ENCODE results near the gene GOLGA6C. TPM values are rescaled to one million over a fixed set of nuclear protein-coding genes. Genes with fewer than 3 reads are reported as not detected.

The GOLGA6C gene
- total and polyA plus RNA-seq, 9 donors, result not detected

DNA sequence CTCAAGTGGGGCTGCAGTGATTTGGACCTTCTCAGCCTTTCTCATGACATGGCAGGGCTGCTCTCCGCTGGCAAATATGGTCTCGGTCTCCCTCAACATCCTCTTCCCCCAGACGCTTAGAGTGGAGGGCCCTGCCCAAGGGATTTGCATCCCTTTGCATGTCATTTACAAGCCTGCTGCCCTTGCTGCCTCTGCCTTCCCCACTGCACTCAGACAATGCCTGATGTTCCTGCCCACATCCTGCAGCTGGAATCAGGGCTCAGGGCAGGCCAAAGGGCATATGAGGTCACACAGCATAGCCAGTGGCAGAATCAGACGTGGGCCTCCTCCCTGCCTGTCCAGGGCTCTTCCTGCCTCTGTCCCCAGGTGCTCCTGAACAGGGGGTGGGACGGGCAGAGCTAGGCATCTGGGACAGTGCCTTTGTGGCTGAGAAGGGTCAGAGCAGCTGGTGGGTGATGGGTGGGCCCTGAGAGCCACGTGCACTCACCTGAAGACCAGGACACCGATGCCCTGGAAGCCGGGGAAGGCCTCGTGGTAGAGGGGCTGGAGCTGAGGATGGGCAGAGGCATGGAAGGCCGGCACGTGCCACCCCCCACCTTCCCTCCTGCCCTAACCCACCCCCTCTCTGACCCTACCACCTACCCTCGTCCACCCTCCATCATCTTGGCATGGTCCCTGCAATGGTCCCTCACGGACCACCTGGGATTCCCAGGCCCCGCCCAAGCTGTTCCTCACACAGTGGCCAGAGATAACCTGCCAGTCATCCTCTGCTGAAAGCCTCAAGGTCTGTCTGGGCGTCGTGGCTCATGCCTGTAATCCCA, 27.4 kb upstream of the GOLGA6C start:
- DNase-seq, result no peak
- H3K4me1 ChIP-seq (ENCODE audit: insufficient read depth), result no peaks in the 10 kb centered on the region
- no peak overlapping the region for H3K4me3 ChIP-seq
- no peaks in the 10 kb centered on the region for H3K9me3 ChIP-seq
- intact Hi-C loops (cut with DNase I), result loop anchor here in 2 of 4 donors (10.0 kb wide), 2 partner anchors 84 to 94 kb away; no protein-coding TSS in a partner anchor
- no peaks in the 10 kb centered on the region for H3K27me3 ChIP-seq
- no peak overlapping the region for H3K27ac ChIP-seq
- no peaks in the 10 kb centered on the region for H3K36me3 ChIP-seq
- TF ChIP-seq EP300 (IDR thresholded peaks at IDR 0.05), result no peak
- TF ChIP-seq POLR2A (IDR thresholded peaks at IDR 0.05), result no peak
- TF ChIP-seq, protein P1, sequence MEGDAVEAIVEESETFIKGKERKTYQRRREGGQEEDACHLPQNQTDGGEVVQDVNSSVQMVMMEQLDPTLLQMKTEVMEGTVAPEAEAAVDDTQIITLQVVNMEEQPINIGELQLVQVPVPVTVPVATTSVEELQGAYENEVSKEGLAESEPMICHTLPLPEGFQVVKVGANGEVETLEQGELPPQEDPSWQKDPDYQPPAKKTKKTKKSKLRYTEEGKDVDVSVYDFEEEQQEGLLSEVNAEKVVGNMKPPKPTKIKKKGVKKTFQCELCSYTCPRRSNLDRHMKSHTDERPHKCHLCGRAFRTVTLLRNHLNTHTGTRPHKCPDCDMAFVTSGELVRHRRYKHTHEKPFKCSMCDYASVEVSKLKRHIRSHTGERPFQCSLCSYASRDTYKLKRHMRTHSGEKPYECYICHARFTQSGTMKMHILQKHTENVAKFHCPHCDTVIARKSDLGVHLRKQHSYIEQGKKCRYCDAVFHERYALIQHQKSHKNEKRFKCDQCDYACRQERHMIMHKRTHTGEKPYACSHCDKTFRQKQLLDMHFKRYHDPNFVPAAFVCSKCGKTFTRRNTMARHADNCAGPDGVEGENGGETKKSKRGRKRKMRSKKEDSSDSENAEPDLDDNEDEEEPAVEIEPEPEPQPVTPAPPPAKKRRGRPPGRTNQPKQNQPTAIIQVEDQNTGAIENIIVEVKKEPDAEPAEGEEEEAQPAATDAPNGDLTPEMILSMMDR (IDR thresholded peaks at IDR 0.05), result no peak
- WGBS, 3 donors, result 74 to 77% (median 74%) methylated on average over 16 of the region's 16 CpGs

DNA sequence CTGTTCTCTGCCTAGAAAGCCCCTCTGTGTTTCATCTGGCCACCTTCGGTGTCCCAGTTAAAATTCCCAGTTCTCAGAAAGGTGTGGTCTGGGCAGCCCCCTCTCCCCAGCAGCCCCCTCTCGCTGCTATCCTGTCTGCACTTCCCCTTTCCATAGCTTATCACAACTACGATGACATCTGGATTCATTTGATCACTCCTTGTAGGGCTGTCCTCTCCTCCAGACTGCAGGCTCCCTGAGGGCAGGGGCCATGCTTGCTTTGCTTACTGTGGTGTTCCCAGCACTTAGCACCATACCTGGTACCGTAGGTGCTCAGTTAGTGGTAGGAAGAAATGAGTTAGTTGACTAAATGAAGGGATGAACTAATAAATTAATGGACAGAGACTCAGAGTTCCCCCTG, 26.3 kb upstream of the GOLGA6C start:
- no peak for DNase-seq
- intact Hi-C loops (cut with DNase I), result loop anchor here in 2 of 4 donors (10.0 kb wide), 2 partner anchors 83 to 93 kb away; no protein-coding TSS in a partner anchor
- TF ChIP-seq POLR2A (IDR thresholded peaks at IDR 0.05) (no peak), EP300 (IDR thresholded peaks at IDR 0.05) (no peak)
- TF ChIP-seq, protein P1 (IDR thresholded peaks at IDR 0.05), result no peak
- Histone ChIP-seq H3K9me3 (no peaks in the 10 kb centered on the region), H3K27ac (no peak overlapping the region), H3K4me3 (no peak overlapping the region), H3K27me3 (no peaks in the 10 kb centered on the region), H3K36me3 (no peaks in the 10 kb centered on the region), H3K4me1 (ENCODE audit: insufficient read depth) (no peaks in the 10 kb centered on the region)
- WGBS, 3 donors, result 72 to 83% (median 76%) methylated on average over 4 of the region's 4 CpGs

DNA sequence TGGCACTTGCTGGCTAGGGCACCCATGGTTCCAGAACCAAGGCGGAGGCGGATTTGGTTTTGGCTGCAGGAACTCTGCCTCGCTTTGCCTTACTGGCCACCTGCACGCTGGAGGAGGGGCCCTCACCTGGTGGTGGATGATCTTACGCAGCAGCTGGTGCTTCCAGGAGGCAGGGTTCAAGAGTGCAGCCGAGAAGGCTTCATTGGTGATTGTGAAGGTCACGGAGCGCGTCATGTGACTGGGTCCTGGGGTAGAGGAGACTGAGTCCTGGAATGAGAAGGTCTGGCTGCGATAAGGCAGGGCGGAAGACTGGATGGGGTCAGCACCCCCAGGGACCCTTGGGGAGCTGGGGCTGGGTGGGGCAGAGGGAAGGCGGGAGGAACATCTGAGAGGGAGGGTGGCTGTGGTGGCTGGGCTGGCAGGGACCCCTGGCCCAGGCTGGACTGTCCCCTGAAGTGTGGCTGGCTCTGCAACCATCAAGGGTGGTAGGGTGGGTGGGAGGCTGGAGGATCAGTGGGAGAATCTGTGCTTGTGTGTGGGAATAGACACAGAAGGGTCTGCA, 25.8 kb upstream of the GOLGA6C start:
- Histone ChIP-seq H3K9me3 (no peaks in the 10 kb centered on the region), H3K27ac (no peak overlapping the region), H3K36me3 (no peaks in the 10 kb centered on the region), H3K27me3 (no peaks in the 10 kb centered on the region), H3K4me1 (ENCODE audit: insufficient read depth) (no peaks in the 10 kb centered on the region), H3K4me3 (no peak overlapping the region)
- intact Hi-C loops (cut with DNase I), result loop anchor here in 2 of 4 donors (10.0 kb wide), 2 partner anchors 82 to 92 kb away; no protein-coding TSS in a partner anchor
- DNase-seq, result peak in 1 of 5 donors; percentile 23
- WGBS, 3 donors, result 82 to 90% (median 83%) methylated on average over 12 of the region's 12 CpGs
- TF ChIP-seq POLR2A (IDR thresholded peaks at IDR 0.05), result no peak
- TF ChIP-seq, protein P1 (IDR thresholded peaks at IDR 0.05), result no peak
- TF ChIP-seq EP300 (IDR thresholded peaks at IDR 0.05), result no peak

DNA sequence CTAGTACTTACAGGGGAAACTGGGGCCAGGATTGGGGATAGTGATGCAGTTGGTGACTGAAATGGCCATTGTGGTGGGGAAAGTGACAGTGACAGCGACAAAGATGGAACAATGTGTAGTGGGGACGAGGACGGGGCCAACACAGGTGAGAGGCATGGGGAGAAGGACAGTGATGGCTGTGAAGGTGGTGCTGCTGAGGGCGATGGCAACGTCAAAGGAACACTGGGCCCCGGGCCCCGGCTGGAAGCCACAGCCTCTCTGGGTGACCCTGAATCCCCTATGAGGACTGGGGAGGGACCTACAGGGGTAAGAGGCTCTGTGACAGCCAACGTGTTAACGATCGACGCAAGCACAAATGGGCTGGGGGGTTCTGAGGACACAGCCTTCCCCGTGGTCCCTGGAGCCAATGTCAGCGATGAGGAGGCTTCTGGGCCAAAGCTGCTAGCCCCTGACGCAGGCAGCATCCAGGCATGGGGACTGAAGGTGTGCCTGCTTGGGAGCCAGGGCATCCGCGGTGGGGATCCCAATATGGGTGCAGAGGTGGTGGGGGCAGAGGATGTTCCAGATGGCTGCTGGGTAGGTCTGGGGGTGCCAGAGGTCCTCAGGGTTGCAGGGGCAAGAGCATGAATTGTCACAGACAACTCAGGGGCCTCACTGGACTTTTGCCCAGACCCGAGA, 25.2 kb upstream of the GOLGA6C start:
- intact Hi-C loops (cut with DNase I), result loop anchor here in 2 of 4 donors (10.0 kb wide), 2 partner anchors 82 to 92 kb away; no protein-coding TSS in a partner anchor
- H3K27ac ChIP-seq, result no peak overlapping the region
- H3K4me1 ChIP-seq (ENCODE audit: insufficient read depth), result no peaks in the 10 kb centered on the region
- DNase-seq, result no peak
- WGBS, 3 donors, result 81 to 88% (median 86%) methylated on average over 17 of the region's 17 CpGs
- no peaks in the 10 kb centered on the region for H3K9me3 ChIP-seq
- no peaks in the 10 kb centered on the region for H3K27me3 ChIP-seq
- H3K36me3 ChIP-seq, result no peaks in the 10 kb centered on the region
- TF ChIP-seq EP300 (IDR thresholded peaks at IDR 0.05) (no peak), POLR2A (IDR thresholded peaks at IDR 0.05) (no peak)
- TF ChIP-seq, protein P1 (IDR thresholded peaks at IDR 0.05), result no peak
- no peak overlapping the region for H3K4me3 ChIP-seq

Data from ovary (tissue), 9 donors.